LoVo (cell line): ENCODE measurements around the gene NES.

Source experiments
- DNase-seq: peaks from one replicate; pipeline ENCODE4 v3.0.0-alpha.2; 2016; ENCODE audit warnings: low spot score

The NES gene

GRCh38 chr1:156681196-156681960 is 4.2 kb upstream of the NES start:
- DNase-seq, result no peak

- no peak for DNase-seq
Observed at GRCh38 chr1:156680056-156680455, 2.8 kb upstream of the NES start.

- DNase-seq, result peak; percentile 57
Observed at GRCh38 chr1:156677616-156678596, 699 bp upstream of the NES start.

GRCh38 chr1:156676114-156676819 is 940 bp downstream of the NES start:
- DNase-seq, result no peak

- no peak for DNase-seq
Observed at GRCh38 chr1:156675210-156676113, 1.7 kb downstream of the NES start.

- no peak for DNase-seq
Observed at GRCh38 chr1:156673387-156674121, 3.7 kb downstream of the NES start.

GRCh38 chr1:156671804-156672203 is 5.4 kb downstream of the NES start:
- DNase-seq, result no peak

- DNase-seq, result no peak
Observed at GRCh38 chr1:156670791-156671190, 6.4 kb downstream of the NES start.

GRCh38 chr1:156670359-156670758 is 6.8 kb downstream of the NES start:
- no peak for DNase-seq

- no peak for DNase-seq
Observed at GRCh38 chr1:156669794-156670193, 7.4 kb downstream of the NES start.

GRCh38 chr1:156668801-156669637 is 8.2 kb downstream of the NES start:
- DNase-seq, result no peak

- no peak for DNase-seq
Observed at GRCh38 chr1:156667968-156668709, 9.1 kb downstream of the NES start.

- no peak for DNase-seq
Observed at GRCh38 chr1:156667610-156667967, 9.6 kb downstream of the NES start.

GRCh38 chr1:156666862-156667609 is 10.2 kb downstream of the NES start:
- no peak for DNase-seq

GRCh38 chr1:156665539-156665938 is 11.7 kb downstream of the NES start:
- DNase-seq, result no peak

- no peak for DNase-seq
Observed at GRCh38 chr1:156664767-156665411, 12.3 kb downstream of the NES start.

GRCh38 chr1:156664046-156664766 is 13.0 kb downstream of the NES start:
- DNase-seq, result no peak
